PC-3 (cell line): ENCODE results near the gene ARHGAP31. TPM values are rescaled to one million over a fixed set of nuclear protein-coding genes. Genes with fewer than 3 reads are reported as not detected.

Experiments
- ATAC-seq: fragments of 200-7000 bp; cut with Tn5 transposase; 2 replicates; pipeline ENCODE4 v1.9.1; 2020; ENCODE audit warnings: mild to moderate bottlenecking, moderate library complexity
- BruUV-seq: library from RNA; stranded (reverse); fragments of 400-500 nt; replicated peaks from 2 replicates; lab custom pipeline; 2021; lab: Mats Ljungman, UMichigan
- CTCF ChIA-PET: fragments of 300-600 bp; sonication (Branson Sonifier 250); formaldehyde crosslinking; loops from one replicate; lab custom pipeline; 2022; ENCODE audit warnings: antibody characterized with exemption; lab: Charles Lee
- POLR2A ChIA-PET: fragments of 300-600 bp; sonication (Branson Sonifier 250); formaldehyde crosslinking; loops from one replicate; lab custom pipeline; 2022; ENCODE audit warnings: antibody characterized with exemption; ENCODE audit not compliant: unreplicated experiment; lab: Charles Lee
- DNase-seq: peaks from one replicate; pipeline ENCODE4 v3.0.0-alpha.2; 2015
- H2AFZ ChIP-seq: fragments of 300-600 bp; sonication (generic); 2 replicates; pipeline ENCODE4 v1.6.0; 2016; ENCODE audit warnings: antibody characterized with exemption, low read length
- H3F3A ChIP-seq: fragments of 300-600 bp; sonication (generic); one replicate; pipeline ENCODE4 v1.6.0; 2017; ENCODE audit warnings: antibody characterized with exemption, low read length, control low read depth, mild to moderate bottlenecking; ENCODE audit not compliant: unreplicated experiment
- H3K27ac ChIP-seq: fragments of 300-600 bp; sonication (generic); 2 replicates; pipeline ENCODE4 v1.5.1; 2016; ENCODE audit warnings: mild to moderate bottlenecking, low read length
- H3K27me3 ChIP-seq: fragments of 300-600 bp; sonication (generic); 2 replicates; pipeline ENCODE4 v1.6.1; 2016; ENCODE audit warnings: low read length, mixed read lengths
- H3K36me3 ChIP-seq: fragments of 300-600 bp; sonication (generic); 2 replicates; pipeline ENCODE4 v1.6.1; 2016; ENCODE audit warnings: low read depth, mixed run types, low read length, mixed read lengths
- H3K4me1 ChIP-seq: fragments of 300-600 bp; sonication (generic); 2 replicates; pipeline ENCODE4 v1.5.1; 2016; ENCODE audit warnings: low read length; ENCODE audit not compliant: insufficient read depth
- H3K4me2 ChIP-seq: fragments of 300-600 bp; sonication (generic); 2 replicates; pipeline ENCODE4 v1.6.0; 2016; ENCODE audit warnings: low read length
- H3K4me3 ChIP-seq: fragments of 300-600 bp; sonication (generic); 2 replicates; pipeline ENCODE4 v1.5.1; 2016; ENCODE audit warnings: mild to moderate bottlenecking, low read length, mixed read lengths
- H3K79me2 ChIP-seq: fragments of 300-600 bp; sonication (generic); 2 replicates; pipeline ENCODE4 v1.6.1; 2017; ENCODE audit warnings: low read length, mixed read lengths
- H3K9ac ChIP-seq: fragments of 300-600 bp; sonication (generic); 2 replicates; pipeline ENCODE4 v1.6.0; 2016; ENCODE audit warnings: mild to moderate bottlenecking, low read length
- H3K9me2 ChIP-seq: fragments of 300-600 bp; sonication (generic); replicated peaks from 2 replicates; pipeline ENCODE4 v1.6.1; 2016; ENCODE audit warnings: mixed run types, low read length, mixed read lengths
- H3K9me3 ChIP-seq: fragments of 300-600 bp; sonication (generic); 2 replicates; pipeline ENCODE4 v1.6.1; 2016; ENCODE audit warnings: low read length, mixed read lengths
- H4K20me1 ChIP-seq: fragments of 300-600 bp; sonication (generic); 2 replicates; pipeline ENCODE4 v1.6.1; 2016; ENCODE audit warnings: low read length, mixed read lengths
- CTCF ChIP-seq: fragments of 300-600 bp; sonication (generic); conservative IDR thresholded peaks from 2 replicates; pipeline ENCODE4 v1.5.1; 2017; ENCODE audit warnings: antibody characterized with exemption, low read depth, mild to moderate bottlenecking, low read length
- EZH2 ChIP-seq: fragments of 300-600 bp; sonication (generic); IDR thresholded peaks from one replicate; pipeline ENCODE4 v1.6.1; 2017; ENCODE audit warnings: antibody characterized with exemption, mild to moderate bottlenecking, low read length; ENCODE audit not compliant: unreplicated experiment
- EZH2phosphoT487 ChIP-seq: fragments of 300-600 bp; sonication (generic); IDR thresholded peaks from 2 replicates; pipeline ENCODE4 v1.6.1; 2018; ENCODE audit warnings: mild to moderate bottlenecking, antibody characterized with exemption, low read length, borderline replicate concordance
- intact Hi-C: fragments of 100-400 bp; cut with micrococcal nuclease; formaldehyde crosslinking; loops from 2 replicates; pipeline ENCODE4 v1.9.0; 2023
- total RNA-seq: library from RNA; depleted of rRNA; stranded (reverse); fragments of >200 nt; gene quantifications from 2 replicates; pipeline ENCODE4 v1.2.3, GENCODE V29; 2014

The ARHGAP31 gene
- total RNA-seq, 1 experiment from 2014 or later, result 7.8 TPM

GRCh38 chr3:119356646-119357045 is 62.5 kb downstream of the ARHGAP31 start:
- H3K4me1 ChIP-seq, result no peaks in the 10 kb centered on the region
- TF ChIP-seq EZH2 (no peak), CTCF (no peak), EZH2phosphoT487 (no peak)
- H3K9me3 ChIP-seq, result no peaks in the 10 kb centered on the region
- ChIA-PET CTCF (no interaction called here), POLR2A (no interaction called here)
- no peaks in the 10 kb centered on the region for H3K9me2 ChIP-seq
- H3K27me3 ChIP-seq, result no peaks in the 10 kb centered on the region
- H3K36me3 ChIP-seq, result no peaks in the 10 kb centered on the region
- H3K9ac ChIP-seq, result no peak overlapping the region
- ATAC-seq, result no peak
- H2AFZ ChIP-seq, result no peak overlapping the region
- DNase-seq, result no peak
- no TSS peak for BruUV-seq
- H3F3A ChIP-seq, result no peaks in the 10 kb centered on the region
- H4K20me1 ChIP-seq, result no peaks in the 10 kb centered on the region
- H3K4me2 ChIP-seq, result no peak overlapping the region
- H3K4me3 ChIP-seq, result no peak overlapping the region
- no peak overlapping the region for H3K27ac ChIP-seq
- intact Hi-C loops, result no loop called here
- no peaks in the 10 kb centered on the region for H3K79me2 ChIP-seq

GRCh38 chr3:119357190-119357589 is 63.0 kb downstream of the ARHGAP31 start:
- no peak overlapping the region for H3K4me2 ChIP-seq
- BruUV-seq, result no TSS peak
- POLR2A ChIA-PET, result no interaction called here
- H3K27ac ChIP-seq, result no peak overlapping the region
- H3K9me3 ChIP-seq, result no peaks in the 10 kb centered on the region
- no peak for DNase-seq
- H3K4me3 ChIP-seq, result no peak overlapping the region
- intact Hi-C loops, result no loop called here
- no peaks in the 10 kb centered on the region for H3K79me2 ChIP-seq
- H4K20me1 ChIP-seq, result no peaks in the 10 kb centered on the region
- no peak overlapping the region for H3K9ac ChIP-seq
- H3K36me3 ChIP-seq, result no peaks in the 10 kb centered on the region
- no peaks in the 10 kb centered on the region for H3K9me2 ChIP-seq
- CTCF ChIA-PET, result no interaction called here
- TF ChIP-seq EZH2phosphoT487 (no peak), CTCF (no peak), EZH2 (no peak)
- H2AFZ ChIP-seq, result no peak overlapping the region
- no peaks in the 10 kb centered on the region for H3K27me3 ChIP-seq
- no peaks in the 10 kb centered on the region for H3K4me1 ChIP-seq
- no peaks in the 10 kb centered on the region for H3F3A ChIP-seq
- ATAC-seq, result no peak

DNA sequence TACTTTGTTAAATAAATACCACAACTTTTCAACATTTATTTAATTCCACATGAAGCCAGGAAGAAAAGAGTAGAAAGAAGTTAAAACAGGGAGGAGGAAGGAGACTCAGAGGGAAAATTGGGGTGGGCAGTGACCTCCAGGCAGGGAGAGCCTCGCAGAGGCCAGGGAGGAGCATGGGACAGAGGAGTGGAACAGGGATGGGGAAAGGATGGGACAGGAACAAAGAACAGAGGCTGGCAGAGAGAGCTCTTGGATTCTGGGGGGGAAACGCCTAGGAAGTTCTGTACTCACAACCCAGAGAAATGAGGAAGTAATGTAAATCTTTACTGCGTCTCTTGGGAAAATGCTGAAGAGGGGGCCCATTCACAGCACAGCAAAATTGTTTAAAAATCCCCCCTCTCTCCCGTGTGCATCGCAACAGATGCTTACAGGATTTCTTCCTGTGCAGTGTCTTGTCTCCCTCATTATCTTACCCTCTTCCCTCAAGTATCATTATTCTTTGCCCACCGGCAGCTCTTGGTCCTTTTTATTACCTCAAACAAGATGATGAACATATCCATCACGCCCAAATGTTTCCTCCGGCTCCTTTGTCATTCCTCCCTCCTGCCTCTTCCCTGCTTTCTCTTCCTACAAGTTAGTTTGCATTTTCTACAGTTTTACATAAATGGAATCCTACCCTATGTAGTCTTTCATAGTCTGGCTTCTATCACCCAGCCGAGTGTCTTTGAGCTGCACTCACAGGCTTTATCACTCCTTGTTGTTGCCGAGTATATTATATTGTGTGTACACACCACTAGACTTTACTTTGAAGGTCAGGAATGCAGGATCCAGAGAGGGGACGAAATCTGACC is 65.5 kb downstream of the ARHGAP31 start:
- BruUV-seq, result no TSS peak
- H3K4me1 ChIP-seq, result no peaks in the 10 kb centered on the region
- ChIA-PET POLR2A (no interaction called here), CTCF (no interaction called here)
- H3K4me3 ChIP-seq, result no peak overlapping the region
- intact Hi-C loops, result no loop called here
- no peaks in the 10 kb centered on the region for H3F3A ChIP-seq
- DNase-seq, result no peak
- no peak overlapping the region for H2AFZ ChIP-seq
- ATAC-seq, result no peak
- H3K27me3 ChIP-seq, result no peaks in the 10 kb centered on the region
- H3K27ac ChIP-seq, result no peak overlapping the region
- H3K79me2 ChIP-seq, result no peaks in the 10 kb centered on the region
- H3K4me2 ChIP-seq, result no peak overlapping the region
- H3K36me3 ChIP-seq, result no peaks in the 10 kb centered on the region
- H3K9ac ChIP-seq, result no peak overlapping the region
- H3K9me3 ChIP-seq, result no peaks in the 10 kb centered on the region
- H4K20me1 ChIP-seq, result no peaks in the 10 kb centered on the region
- H3K9me2 ChIP-seq, result no peaks in the 10 kb centered on the region
- no peak for TF ChIP-seq EZH2
- no peak for TF ChIP-seq CTCF
- no peak for TF ChIP-seq EZH2phosphoT487
